ENCODE measurements around the gene AJAP1.

AJAP1 gene

DNA sequence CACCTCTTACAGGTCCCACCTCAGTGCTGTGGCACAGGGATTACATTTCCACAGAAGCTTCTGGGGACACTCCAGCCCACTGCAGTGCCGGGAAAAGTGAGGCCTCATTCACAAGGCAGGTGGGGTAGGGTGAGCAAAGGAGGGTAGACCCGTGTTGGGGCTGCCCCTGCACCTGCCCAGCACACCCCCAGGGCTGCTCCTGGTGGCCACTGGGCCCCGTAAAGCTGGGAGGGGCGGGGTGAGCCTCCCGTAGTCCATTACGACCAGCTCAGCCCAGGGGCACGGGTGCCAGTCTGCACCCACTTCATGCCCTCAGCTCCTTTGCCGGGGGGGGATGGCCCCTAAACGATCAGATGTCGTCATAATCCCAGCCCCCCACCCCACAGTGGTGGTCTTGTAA is 39.5 kb downstream of the AJAP1 start:
- TF ChIP-seq ZNF157 (tag by site-specific recombination; IDR thresholded peaks at IDR 0.05) (no peak), ZNF146 (tag by site-specific recombination; IDR thresholded peaks at IDR 0.05) (no peak), ZXDB (tag by site-specific recombination; IDR thresholded peaks at IDR 0.05) (no peak), ZNF221 (tag by site-specific recombination; IDR thresholded peaks at IDR 0.05; ENCODE audit: borderline replicate concordance) (no peak), ZFP69B (tag by site-specific recombination; IDR thresholded peaks at IDR 0.05) (no peak), ZNF501 (tag by site-specific recombination; IDR thresholded peaks at IDR 0.05) (no peak), ZNF311 (tag by site-specific recombination; IDR thresholded peaks at IDR 0.05; ENCODE audit: borderline replicate concordance) (no peak), ZNF549 (tag by site-specific recombination; IDR thresholded peaks at IDR 0.05) (no peak), ZBTB8A (tag by site-specific recombination; IDR thresholded peaks at IDR 0.05) (no peak), HOXC10 (CRISPR knock-in tag; IDR thresholded peaks at IDR 0.05) (no peak), ZNF174 (tag by site-specific recombination; IDR thresholded peaks at IDR 0.05) (no peak), ZNF433 (tag by site-specific recombination; IDR thresholded peaks at IDR 0.05; ENCODE audit: low read depth) (no peak), ZNF10 (tag by site-specific recombination; IDR thresholded peaks at IDR 0.05) (no peak), ZBTB1 (tag by site-specific recombination; IDR thresholded peaks at IDR 0.05) (no peak)
- TF ChIP-seq, protein P1, sequence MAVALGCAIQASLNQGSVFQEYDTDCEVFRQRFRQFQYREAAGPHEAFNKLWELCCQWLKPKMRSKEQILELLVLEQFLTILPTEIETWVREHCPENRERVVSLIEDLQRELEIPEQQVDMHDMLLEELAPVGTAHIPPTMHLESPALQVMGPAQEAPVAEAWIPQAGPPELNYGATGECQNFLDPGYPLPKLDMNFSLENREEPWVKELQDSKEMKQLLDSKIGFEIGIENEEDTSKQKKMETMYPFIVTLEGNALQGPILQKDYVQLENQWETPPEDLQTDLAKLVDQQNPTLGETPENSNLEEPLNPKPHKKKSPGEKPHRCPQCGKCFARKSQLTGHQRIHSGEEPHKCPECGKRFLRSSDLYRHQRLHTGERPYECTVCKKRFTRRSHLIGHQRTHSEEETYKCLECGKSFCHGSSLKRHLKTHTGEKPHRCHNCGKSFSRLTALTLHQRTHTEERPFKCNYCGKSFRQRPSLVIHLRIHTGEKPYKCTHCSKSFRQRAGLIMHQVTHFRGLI (tag by site-specific recombination; IDR thresholded peaks at IDR 0.05): no peak
- TF ChIP-seq, protein P2, sequence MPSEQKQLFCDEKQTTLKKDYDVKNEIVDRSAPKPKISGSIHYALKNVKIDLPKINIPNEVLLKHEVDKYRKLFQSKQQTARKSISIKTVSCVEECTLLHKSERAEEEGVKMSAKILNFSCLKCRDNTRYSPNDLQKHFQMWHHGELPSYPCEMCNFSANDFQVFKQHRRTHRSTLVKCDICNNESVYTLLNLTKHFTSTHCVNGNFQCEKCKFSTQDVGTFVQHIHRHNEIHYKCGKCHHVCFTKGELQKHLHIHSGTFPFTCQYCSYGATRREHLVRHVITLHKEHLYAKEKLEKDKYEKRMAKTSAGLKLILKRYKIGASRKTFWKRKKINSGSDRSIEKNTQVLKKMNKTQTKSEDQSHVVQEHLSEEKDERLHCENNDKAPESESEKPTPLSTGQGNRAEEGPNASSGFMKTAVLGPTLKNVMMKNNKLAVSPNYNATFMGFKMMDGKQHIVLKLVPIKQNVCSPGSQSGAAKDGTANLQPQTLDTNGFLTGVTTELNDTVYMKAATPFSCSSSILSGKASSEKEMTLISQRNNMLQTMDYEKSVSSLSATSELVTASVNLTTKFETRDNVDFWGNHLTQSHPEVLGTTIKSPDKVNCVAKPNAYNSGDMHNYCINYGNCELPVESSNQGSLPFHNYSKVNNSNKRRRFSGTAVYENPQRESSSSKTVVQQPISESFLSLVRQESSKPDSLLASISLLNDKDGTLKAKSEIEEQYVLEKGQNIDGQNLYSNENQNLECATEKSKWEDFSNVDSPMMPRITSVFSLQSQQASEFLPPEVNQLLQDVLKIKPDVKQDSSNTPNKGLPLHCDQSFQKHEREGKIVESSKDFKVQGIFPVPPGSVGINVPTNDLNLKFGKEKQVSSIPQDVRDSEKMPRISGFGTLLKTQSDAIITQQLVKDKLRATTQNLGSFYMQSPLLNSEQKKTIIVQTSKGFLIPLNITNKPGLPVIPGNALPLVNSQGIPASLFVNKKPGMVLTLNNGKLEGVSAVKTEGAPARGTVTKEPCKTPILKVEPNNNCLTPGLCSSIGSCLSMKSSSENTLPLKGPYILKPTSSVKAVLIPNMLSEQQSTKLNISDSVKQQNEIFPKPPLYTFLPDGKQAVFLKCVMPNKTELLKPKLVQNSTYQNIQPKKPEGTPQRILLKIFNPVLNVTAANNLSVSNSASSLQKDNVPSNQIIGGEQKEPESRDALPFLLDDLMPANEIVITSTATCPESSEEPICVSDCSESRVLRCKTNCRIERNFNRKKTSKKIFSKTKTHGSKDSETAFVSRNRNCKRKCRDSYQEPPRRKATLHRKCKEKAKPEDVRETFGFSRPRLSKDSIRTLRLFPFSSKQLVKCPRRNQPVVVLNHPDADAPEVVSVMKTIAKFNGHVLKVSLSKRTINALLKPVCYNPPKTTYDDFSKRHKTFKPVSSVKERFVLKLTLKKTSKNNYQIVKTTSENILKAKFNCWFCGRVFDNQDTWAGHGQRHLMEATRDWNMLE (tag by site-specific recombination; conservative IDR thresholded peaks at IDR 0.05; ENCODE audit: low read depth): no peak
- TF ChIP-seq, protein P3, sequence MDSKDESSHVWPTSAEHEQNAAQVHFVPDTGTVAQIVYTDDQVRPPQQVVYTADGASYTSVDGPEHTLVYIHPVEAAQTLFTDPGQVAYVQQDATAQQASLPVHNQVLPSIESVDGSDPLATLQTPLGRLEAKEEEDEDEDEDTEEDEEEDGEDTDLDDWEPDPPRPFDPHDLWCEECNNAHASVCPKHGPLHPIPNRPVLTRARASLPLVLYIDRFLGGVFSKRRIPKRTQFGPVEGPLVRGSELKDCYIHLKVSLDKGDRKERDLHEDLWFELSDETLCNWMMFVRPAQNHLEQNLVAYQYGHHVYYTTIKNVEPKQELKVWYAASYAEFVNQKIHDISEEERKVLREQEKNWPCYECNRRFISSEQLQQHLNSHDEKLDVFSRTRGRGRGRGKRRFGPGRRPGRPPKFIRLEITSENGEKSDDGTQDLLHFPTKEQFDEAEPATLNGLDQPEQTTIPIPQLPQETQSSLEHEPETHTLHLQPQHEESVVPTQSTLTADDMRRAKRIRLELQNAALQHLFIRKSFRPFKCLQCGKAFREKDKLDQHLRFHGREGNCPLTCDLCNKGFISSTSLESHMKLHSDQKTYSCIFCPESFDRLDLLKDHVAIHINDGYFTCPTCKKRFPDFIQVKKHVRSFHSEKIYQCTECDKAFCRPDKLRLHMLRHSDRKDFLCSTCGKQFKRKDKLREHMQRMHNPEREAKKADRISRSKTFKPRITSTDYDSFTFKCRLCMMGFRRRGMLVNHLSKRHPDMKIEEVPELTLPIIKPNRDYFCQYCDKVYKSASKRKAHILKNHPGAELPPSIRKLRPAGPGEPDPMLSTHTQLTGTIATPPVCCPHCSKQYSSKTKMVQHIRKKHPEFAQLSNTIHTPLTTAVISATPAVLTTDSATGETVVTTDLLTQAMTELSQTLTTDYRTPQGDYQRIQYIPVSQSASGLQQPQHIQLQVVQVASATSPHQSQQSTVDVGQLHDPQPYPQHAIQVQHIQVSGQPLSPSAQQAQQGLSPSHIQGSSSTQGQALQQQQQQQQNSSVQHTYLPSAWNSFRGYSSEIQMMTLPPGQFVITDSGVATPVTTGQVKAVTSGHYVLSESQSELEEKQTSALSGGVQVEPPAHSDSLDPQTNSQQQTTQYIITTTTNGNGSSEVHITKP (tag by site-specific recombination; IDR thresholded peaks at IDR 0.05): no peak
- TF ChIP-seq, protein P4, sequence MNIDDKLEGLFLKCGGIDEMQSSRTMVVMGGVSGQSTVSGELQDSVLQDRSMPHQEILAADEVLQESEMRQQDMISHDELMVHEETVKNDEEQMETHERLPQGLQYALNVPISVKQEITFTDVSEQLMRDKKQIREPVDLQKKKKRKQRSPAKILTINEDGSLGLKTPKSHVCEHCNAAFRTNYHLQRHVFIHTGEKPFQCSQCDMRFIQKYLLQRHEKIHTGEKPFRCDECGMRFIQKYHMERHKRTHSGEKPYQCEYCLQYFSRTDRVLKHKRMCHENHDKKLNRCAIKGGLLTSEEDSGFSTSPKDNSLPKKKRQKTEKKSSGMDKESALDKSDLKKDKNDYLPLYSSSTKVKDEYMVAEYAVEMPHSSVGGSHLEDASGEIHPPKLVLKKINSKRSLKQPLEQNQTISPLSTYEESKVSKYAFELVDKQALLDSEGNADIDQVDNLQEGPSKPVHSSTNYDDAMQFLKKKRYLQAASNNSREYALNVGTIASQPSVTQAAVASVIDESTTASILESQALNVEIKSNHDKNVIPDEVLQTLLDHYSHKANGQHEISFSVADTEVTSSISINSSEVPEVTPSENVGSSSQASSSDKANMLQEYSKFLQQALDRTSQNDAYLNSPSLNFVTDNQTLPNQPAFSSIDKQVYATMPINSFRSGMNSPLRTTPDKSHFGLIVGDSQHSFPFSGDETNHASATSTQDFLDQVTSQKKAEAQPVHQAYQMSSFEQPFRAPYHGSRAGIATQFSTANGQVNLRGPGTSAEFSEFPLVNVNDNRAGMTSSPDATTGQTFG (tag by site-specific recombination; IDR thresholded peaks at IDR 0.05; ENCODE audit: borderline replicate concordance): no peak
- TF ChIP-seq, protein P5, sequence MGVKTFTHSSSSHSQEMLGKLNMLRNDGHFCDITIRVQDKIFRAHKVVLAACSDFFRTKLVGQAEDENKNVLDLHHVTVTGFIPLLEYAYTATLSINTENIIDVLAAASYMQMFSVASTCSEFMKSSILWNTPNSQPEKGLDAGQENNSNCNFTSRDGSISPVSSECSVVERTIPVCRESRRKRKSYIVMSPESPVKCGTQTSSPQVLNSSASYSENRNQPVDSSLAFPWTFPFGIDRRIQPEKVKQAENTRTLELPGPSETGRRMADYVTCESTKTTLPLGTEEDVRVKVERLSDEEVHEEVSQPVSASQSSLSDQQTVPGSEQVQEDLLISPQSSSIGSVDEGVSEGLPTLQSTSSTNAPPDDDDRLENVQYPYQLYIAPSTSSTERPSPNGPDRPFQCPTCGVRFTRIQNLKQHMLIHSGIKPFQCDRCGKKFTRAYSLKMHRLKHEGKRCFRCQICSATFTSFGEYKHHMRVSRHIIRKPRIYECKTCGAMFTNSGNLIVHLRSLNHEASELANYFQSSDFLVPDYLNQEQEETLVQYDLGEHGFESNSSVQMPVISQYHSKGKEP (tag by site-specific recombination; IDR thresholded peaks at IDR 0.05): no peak
- TF ChIP-seq, protein P6, sequence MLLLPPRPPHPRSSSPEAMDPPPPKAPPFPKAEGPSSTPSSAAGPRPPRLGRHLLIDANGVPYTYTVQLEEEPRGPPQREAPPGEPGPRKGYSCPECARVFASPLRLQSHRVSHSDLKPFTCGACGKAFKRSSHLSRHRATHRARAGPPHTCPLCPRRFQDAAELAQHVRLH (tag by site-specific recombination; IDR thresholded peaks at IDR 0.05): no peak
- Histone ChIP-seq H3K36me3 (ENCODE audit: control insufficient read depth in 2 of 2, insufficient read depth in 1 of 2, low read length in 2 of 2) (no peaks in the 10 kb centered on the region), H3K4me3 (ENCODE audit: low read depth, low read length) (no peak overlapping the region), H3K4me1 (ENCODE audit: control insufficient read depth, insufficient read depth, low read length) (no peaks in the 10 kb centered on the region), H3K27ac (ENCODE audit: extremely low read depth, low read depth, low read length) (no peak overlapping the region), H3K9me3 (ENCODE audit: control insufficient read depth, insufficient read depth, low read depth, low read length) (no peaks in the 10 kb centered on the region)
- CTCF ChIA-PET: interaction anchor here (0.8 kb wide), 1 partner anchor 59 kb away, joined by 3 read pairs; no protein-coding TSS in a partner anchor
- POLR2A ChIA-PET: no interaction called here
